IMR-90 (cell line): ENCODE data around the gene GABRA4. TPM values are rescaled to one million over a fixed set of nuclear protein-coding genes. Genes with fewer than 3 reads are reported as not detected.

Source experiments
- ATAC-seq: fragments of 200-7000 bp; cut with Tn5 transposase; 2 replicates; pipeline ENCODE4 v1.9.1; 2020; ENCODE audit warnings: low read depth, mild to moderate bottlenecking, moderate library complexity
- BruUV-seq: library from RNA; stranded (reverse); fragments of 400-500 nt; replicated peaks from 2 replicates; lab custom pipeline; 2021; lab: Mats Ljungman, UMichigan
- CTCF ChIA-PET: fragments of 300-600 bp; formaldehyde crosslinking; extraction: SDS; loops from one replicate; lab custom pipeline; 2021; ENCODE audit warnings: antibody characterized with exemption; lab: Yijun Ruan, JAX
- POLR2A ChIA-PET: fragments of 300-600 bp; sonication (Branson Sonifier 250); formaldehyde crosslinking; loops from one replicate; lab custom pipeline; 2022; ENCODE audit warnings: antibody characterized with exemption; ENCODE audit not compliant: unreplicated experiment; lab: Charles Lee
- DNase-seq: peaks from one replicate; pipeline ENCODE4 v3.0.0; 2013
- H2AFZ ChIP-seq: replicated peaks from 2 replicates; pipeline ENCODE3; 2013; ENCODE audit warnings: low read length, mild to moderate bottlenecking; ENCODE audit not compliant: poor library complexity
- H2AK5ac ChIP-seq: 2 replicates; pipeline ENCODE4 v1.6.1; 2013; ENCODE audit warnings: low read depth, low read length, inconsistent platforms
- H2AK9ac ChIP-seq: replicated peaks from 2 replicates; pipeline ENCODE3; 2013; ENCODE audit warnings: mild to moderate bottlenecking, low read depth, low read length, moderate library complexity; ENCODE audit not compliant: poor library complexity
- H2BK120ac ChIP-seq: 2 replicates; pipeline ENCODE4 v1.6.1; 2013; ENCODE audit warnings: low read depth, low read length, inconsistent platforms
- H2BK15ac ChIP-seq: 3 replicates; pipeline ENCODE4 v1.6.1; 2013; ENCODE audit warnings: low read depth, low read length, inconsistent platforms
- H2BK20ac ChIP-seq: 2 replicates; pipeline ENCODE4 v1.6.1; 2013; ENCODE audit warnings: low read depth, mild to moderate bottlenecking, inconsistent platforms, low read length, moderate library complexity
- H2BK5ac ChIP-seq: 2 replicates; pipeline ENCODE4 v1.6.1; 2013; ENCODE audit warnings: mild to moderate bottlenecking, low read depth, low read length, inconsistent platforms; ENCODE audit not compliant: poor library complexity, severe bottlenecking
- H3K14ac ChIP-seq: replicated peaks from 2 replicates; pipeline ENCODE4 v1.6.1; 2013; ENCODE audit warnings: low read depth, low read length, inconsistent platforms
- H3K18ac ChIP-seq: 2 replicates; pipeline ENCODE4 v1.6.1; 2013; ENCODE audit warnings: low read depth, low read length, control low read depth
- H3K23ac ChIP-seq: 2 replicates; pipeline ENCODE4 v1.6.1; 2013; ENCODE audit warnings: low read depth, low read length, inconsistent platforms
- H3K27ac ChIP-seq: 2 replicates; pipeline ENCODE4 v1.5.1; 2013; ENCODE audit warnings: mild to moderate bottlenecking, control low read depth, low read length; ENCODE audit not compliant: insufficient read depth
- H3K27me3 ChIP-seq: 2 replicates; pipeline ENCODE4 v1.6.1; 2013; ENCODE audit warnings: low read length; ENCODE audit not compliant: control insufficient read depth, insufficient read depth
- H3K36me3 ChIP-seq: 2 replicates; pipeline ENCODE4 v1.6.1; 2013; ENCODE audit warnings: low read length, mixed read lengths; ENCODE audit not compliant: control insufficient read depth, insufficient read depth
- H3K4ac ChIP-seq: 2 replicates; pipeline ENCODE4 v1.6.1; 2013; ENCODE audit warnings: low read depth, low read length, inconsistent platforms
- H3K4me1 ChIP-seq: 2 replicates; pipeline ENCODE4 v1.6.1; 2013; ENCODE audit warnings: low read length, mixed read lengths; ENCODE audit not compliant: control insufficient read depth, insufficient read depth
- H3K4me2 ChIP-seq: 2 replicates; pipeline ENCODE4 v1.6.1; 2013; ENCODE audit warnings: low read depth, mild to moderate bottlenecking, control low read depth, low read length, moderate library complexity
- H3K4me3 ChIP-seq: 2 replicates; pipeline ENCODE4 v1.5.1; 2013; ENCODE audit warnings: low read depth, mild to moderate bottlenecking, control low read depth, low read length, moderate library complexity; ENCODE audit not compliant: insufficient read depth
- H3K56ac ChIP-seq: 2 replicates; pipeline ENCODE4 v1.6.1; 2013; ENCODE audit warnings: low read length, inconsistent platforms; ENCODE audit not compliant: insufficient read depth; ENCODE audit errors: extremely low read depth
- H3K79me1 ChIP-seq, 2 experiments: 2 replicates each; pipeline ENCODE4 v1.6.1; 2013; ENCODE audit warnings: low read length in 2 of 2, inconsistent platforms in 1 of 2, low read depth in 1 of 2
- H3K9ac ChIP-seq: 2 replicates; pipeline ENCODE4 v1.6.1; 2013; ENCODE audit warnings: low read depth, low read length, control low read depth
- H3K9me1 ChIP-seq: 2 replicates; pipeline ENCODE4 v1.6.1; 2013; ENCODE audit warnings: low read length, inconsistent platforms; ENCODE audit not compliant: insufficient read depth
- H3K9me3 ChIP-seq: 2 replicates; pipeline ENCODE4 v1.6.1; 2013; ENCODE audit warnings: low read length; ENCODE audit not compliant: control insufficient read depth, insufficient read depth
- H4K20me1 ChIP-seq: 2 replicates; pipeline ENCODE4 v1.6.1; 2013; ENCODE audit warnings: low read length, inconsistent platforms; ENCODE audit not compliant: insufficient read depth
- H4K5ac ChIP-seq: 2 replicates; pipeline ENCODE4 v1.6.1; 2013; ENCODE audit warnings: mild to moderate bottlenecking, low read depth, low read length, control low read depth
- H4K8ac ChIP-seq, 2 experiments: 2 replicates each; pipeline ENCODE4 v1.6.1; 2013; ENCODE audit warnings: low read depth in 2 of 2, low read length in 2 of 2, control low read depth in 1 of 2, inconsistent platforms in 1 of 2
- H4K91ac ChIP-seq: 2 replicates; pipeline ENCODE4 v1.6.1; 2013; ENCODE audit warnings: low read depth, low read length, inconsistent platforms; ENCODE audit not compliant: insufficient read depth
- CEBPB ChIP-seq: IDR thresholded peaks from 2 replicates; pipeline ENCODE4 v1.6.1; 2012; ENCODE audit warnings: low read depth, low read length, improper control_type of control experiment
- CHD1 ChIP-seq: IDR thresholded peaks from 2 replicates; pipeline ENCODE4 v1.6.1; 2012; ENCODE audit warnings: low read depth, low read length, improper control_type of control experiment
- CTCF ChIP-seq: conservative IDR thresholded peaks from 2 replicates; pipeline ENCODE4 v1.5.1; 2012; ENCODE audit warnings: mild to moderate bottlenecking, low read depth, low read length, improper control_type of control experiment
- MAFK ChIP-seq: IDR thresholded peaks from 2 replicates; pipeline ENCODE4 v1.6.1; 2012; ENCODE audit warnings: low read depth, low read length, improper control_type of control experiment
- MAZ ChIP-seq: IDR thresholded peaks from 2 replicates; pipeline ENCODE4 v1.6.1; 2012; ENCODE audit warnings: low read depth, mild to moderate bottlenecking, low read length, improper control_type of control experiment, moderate library complexity, borderline replicate concordance
- MXI1 ChIP-seq: IDR thresholded peaks from 2 replicates; pipeline ENCODE4 v1.6.1; 2012; ENCODE audit warnings: low read depth, mild to moderate bottlenecking, low read length, moderate library complexity, borderline replicate concordance
- NFE2L2 ChIP-seq: fragments of 150-350 bp; IDR thresholded peaks from 2 replicates; pipeline ENCODE4 v1.6.1; 2016; ENCODE audit warnings: low read depth, mild to moderate bottlenecking, low read length
- POLR2A ChIP-seq: IDR thresholded peaks from 2 replicates; pipeline ENCODE4 v1.6.1; 2012; ENCODE audit warnings: mild to moderate bottlenecking, low read depth, low read length
- RCOR1 ChIP-seq: IDR thresholded peaks from 2 replicates; pipeline ENCODE4 v1.6.1; 2012; ENCODE audit warnings: mild to moderate bottlenecking, low read length, improper control_type of control experiment; ENCODE audit not compliant: insufficient replicate concordance
- SMC3 ChIP-seq: fragments of 150-350 bp; IDR thresholded peaks from 2 replicates; pipeline ENCODE4 v1.6.1; 2016; ENCODE audit warnings: low read depth, mild to moderate bottlenecking, antibody characterized with exemption, low read length, moderate library complexity
- USF2 ChIP-seq: fragments of 150-350 bp; IDR thresholded peaks from 2 replicates; pipeline ENCODE4 v1.6.1; 2017; ENCODE audit warnings: mild to moderate bottlenecking, antibody characterized with exemption, low read length, low read depth
- WGBS, 2 experiments: methylation state at CpG; one replicate each; pipeline versions ENCODE4 v1.1.5 to v1.1.7; 2013; ENCODE audit warnings: missing lambda C conversion rate in 2 of 2; ENCODE audit not compliant: insufficient read length in 1 of 2; ENCODE audit errors: extremely low coverage in 2 of 2; 5-methylcytosine and 5-hydroxymethylcytosine counted together
- dilution Hi-C: fragments of 300-500 bp; cut with HindIII; formaldehyde crosslinking; loops from one replicate; pipeline ENCODE4 v1.14.3; 2018; ENCODE audit warnings: low sequenced_read_pairs; ENCODE audit not compliant: unreplicated experiment
- in situ Hi-C: fragments of 300-500 bp; cut with MboI; formaldehyde crosslinking; loops from 3 replicates; pipeline ENCODE4 v1.14.3; 2019; ENCODE audit warnings: low sequenced_read_pairs, inconsistent platforms, mixed read lengths
- intact Hi-C: fragments of 100-400 bp; cut with micrococcal nuclease; formaldehyde crosslinking; loops from 2 replicates; pipeline ENCODE4 v1.10.0; 2022
- polyA plus RNA-seq, 3 experiments: library from polyadenylated mRNA; depleted of rRNA; stranded (reverse); fragments of >200 nt; gene quantifications; 2 replicates each; pipeline ENCODE4 v1.2.3, GENCODE V29; 2012; ENCODE audit warnings: low replicate concordance in 1 of 3
- total RNA-seq: library from RNA; depleted of rRNA; stranded (reverse); fragments of >200 nt; gene quantifications from 2 replicates; pipeline ENCODE4 v1.2.3, GENCODE V29; 2012

GABRA4 gene
- total and polyA plus RNA-seq, 2 of the 4 experiments (the other 2 are of a cell fraction) = 1.1 to 1.8 TPM

DNA sequence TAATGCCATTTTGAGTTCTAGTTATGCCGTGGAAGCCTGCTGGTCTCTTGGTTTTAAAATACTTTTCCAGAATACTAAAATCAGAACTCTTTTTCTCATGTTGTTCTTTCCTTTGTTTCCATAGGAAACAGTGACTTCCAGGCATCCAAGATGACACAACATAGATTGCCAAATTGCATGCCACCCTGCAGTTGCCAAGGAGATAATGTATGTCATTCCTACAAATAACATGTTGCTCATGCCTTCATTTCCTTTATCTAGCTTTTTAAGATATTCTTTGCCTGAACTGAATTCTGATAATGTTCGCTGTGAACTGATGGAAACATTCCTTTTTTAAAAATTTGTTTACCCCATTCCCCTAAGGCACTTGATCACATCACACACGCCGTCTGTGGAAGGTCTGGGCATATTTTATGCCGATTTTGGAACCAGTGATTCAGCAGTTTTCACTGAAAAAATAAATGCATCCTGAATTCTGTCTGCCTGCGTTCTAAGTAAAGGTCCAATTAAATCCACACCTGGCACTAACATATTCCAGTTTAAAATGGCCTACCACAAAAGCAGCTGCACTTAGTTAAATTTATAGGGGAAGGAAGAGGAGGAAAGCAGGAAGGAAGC lies 46.4 kb downstream of the GABRA4 start:
- H4K5ac ChIP-seq = no peak overlapping the region
- H3K18ac ChIP-seq = no peak overlapping the region
- H3K14ac ChIP-seq = no peak overlapping the region
- no peak overlapping the region for H3K23ac ChIP-seq
- no peak overlapping the region for H3K4ac ChIP-seq
- DNase-seq = peak; percentile 29
- H2BK5ac ChIP-seq = no peak overlapping the region
- CTCF ChIA-PET = no interaction called here
- no peaks in the 10 kb centered on the region for H3K9me3 ChIP-seq
- 0 out of 2 replicates have a peak, but pooled peaks cover 2% of the 10 kb centered on the region for H3K9me1 ChIP-seq
- no TSS peak for BruUV-seq
- H3K27ac ChIP-seq = no peak overlapping the region
- no peaks in the 10 kb centered on the region for H4K20me1 ChIP-seq
- WGBS, 2 experiments = no CpG with 5 or more reads among the region's 6 CpGs
- H3K4me2 ChIP-seq = peak overlapping the region; percentile 30; the same call in 1 of the 2 replicates
- H2AK5ac ChIP-seq = no peak overlapping the region
- no peak overlapping the region for H2AK9ac ChIP-seq
- no peak overlapping the region for H2AFZ ChIP-seq
- H3K4me1 ChIP-seq = peaks cover 7% of the 10 kb centered on the region
- no peak overlapping the region for H3K56ac ChIP-seq
- ATAC-seq = no peak
- TF ChIP-seq NFE2L2 (peak; percentile 57; the same call in 1 of the 2 replicates), POLR2A (no peak), USF2 (no peak), MAZ (no peak), CTCF (no peak), MXI1 (no peak), RCOR1 (no peak), MAFK (no peak), CEBPB (peak; percentile 91), SMC3 (no peak), CHD1 (no peak)
- no peak overlapping the region for H2BK20ac ChIP-seq
- no peak overlapping the region for H4K91ac ChIP-seq
- dilution Hi-C loops = no loop called here
- intact Hi-C loops = no loop called here
- POLR2A ChIA-PET = no interaction called here
- no peak overlapping the region for H2BK120ac ChIP-seq
- no peak overlapping the region for H3K4me3 ChIP-seq
- no peaks in the 10 kb centered on the region for H3K27me3 ChIP-seq
- H3K36me3 ChIP-seq = no peaks in the 10 kb centered on the region
- H4K8ac ChIP-seq = no peak overlapping the region
- H3K79me1 ChIP-seq = no peaks in the 10 kb centered on the region
- no peak overlapping the region for H2BK15ac ChIP-seq
- in situ Hi-C loops = loop anchor here (25.0 kb wide), 1 partner anchor 615 kb away; no protein-coding TSS in a partner anchor
- no peak overlapping the region for H3K9ac ChIP-seq
